DND-41 (cell line): ENCODE results near the gene DTNB.

Experiments used
- ATAC-seq: fragments of 200-7000 bp; cut with Tn5 transposase; 3 replicates; pipeline ENCODE4 v1.9.1; 2021; ENCODE audit warnings: low read depth; ENCODE audit not compliant: insufficient read depth
- DNase-seq: peaks from one replicate; pipeline ENCODE4 v3.0.0-alpha.2; 2020
- H2AFZ ChIP-seq: 2 replicates; pipeline ENCODE4 v1.6.0; 2012; ENCODE audit warnings: low read depth, low read length
- H3K27ac ChIP-seq: 2 replicates; pipeline ENCODE4 v1.5.1; 2012; ENCODE audit warnings: low read length, inconsistent platforms
- H3K27me3 ChIP-seq: fragments of 200-600 bp; sonication (generic); 2 replicates; pipeline ENCODE4 v1.6.0; 2012; ENCODE audit warnings: low read length, mild to moderate bottlenecking, inconsistent platforms; ENCODE audit not compliant: insufficient read depth, poor library complexity
- H3K36me3 ChIP-seq: 2 replicates; pipeline ENCODE4 v1.5.1; 2012; ENCODE audit warnings: low read length, inconsistent platforms; ENCODE audit not compliant: insufficient read depth
- H3K4me1 ChIP-seq: 2 replicates; pipeline ENCODE4 v1.5.1; 2012; ENCODE audit warnings: mild to moderate bottlenecking, low read length; ENCODE audit not compliant: insufficient read depth
- H3K4me2 ChIP-seq: 2 replicates; pipeline ENCODE4 v1.6.0; 2012; ENCODE audit warnings: mild to moderate bottlenecking, moderate library complexity, low read length, inconsistent platforms; ENCODE audit not compliant: insufficient read depth
- H3K4me3 ChIP-seq, 2 experiments: fragments of 200-600 bp in 1 of 2; shearing (Covaris generic) in 1 of 2; 2 replicates each; pipeline ENCODE4 v1.5.1; 2012 to 2016; ENCODE audit warnings: inconsistent platforms in 2 of 2, low read length in 2 of 2, mild to moderate bottlenecking in 2 of 2, low read depth in 1 of 2, moderate library complexity in 1 of 2
- H3K79me2 ChIP-seq: 2 replicates; pipeline ENCODE4 v1.6.0; 2012; ENCODE audit warnings: low read length, inconsistent platforms; ENCODE audit not compliant: insufficient read depth
- H3K9ac ChIP-seq: 2 replicates; pipeline ENCODE4 v1.6.0; 2012; ENCODE audit warnings: low read depth, mild to moderate bottlenecking, inconsistent platforms, low read length, moderate library complexity
- H3K9me3 ChIP-seq: 2 replicates; pipeline ENCODE4 v1.5.1; 2012; ENCODE audit warnings: low read length, moderate library complexity, mild to moderate bottlenecking, inconsistent platforms; ENCODE audit not compliant: insufficient read depth, severe bottlenecking
- H4K20me1 ChIP-seq: 2 replicates; pipeline ENCODE4 v1.6.0; 2012; ENCODE audit warnings: low read length; ENCODE audit not compliant: insufficient read depth
- CTCF ChIP-seq: IDR thresholded peaks from 2 replicates; pipeline ENCODE4 v1.5.1; 2012; ENCODE audit warnings: borderline replicate concordance, low read length, moderate library complexity, mild to moderate bottlenecking; ENCODE audit not compliant: poor library complexity, severe bottlenecking; ENCODE audit errors: extremely low read depth
- EZH2 ChIP-seq: IDR thresholded peaks from 3 replicates; pipeline ENCODE4 v1.6.1; 2012; ENCODE audit warnings: borderline replicate concordance, low read depth, mild to moderate bottlenecking, moderate library complexity, low read length, inconsistent platforms; ENCODE audit not compliant: severe bottlenecking

The DTNB gene

GRCh38 chr2:25437881-25438662, 235.3 kb downstream of the DTNB start:
- H3K4me2 ChIP-seq: no peak overlapping the region
- H3K9me3 ChIP-seq: no peaks in the 10 kb centered on the region
- H3K4me1 ChIP-seq: no peaks in the 10 kb centered on the region
- no peak overlapping the region for H3K27ac ChIP-seq
- H3K9ac ChIP-seq: no peak overlapping the region
- H2AFZ ChIP-seq: no peak overlapping the region
- no peaks in the 10 kb centered on the region for H3K27me3 ChIP-seq
- no peak overlapping the region for H3K4me3 ChIP-seq
- H4K20me1 ChIP-seq: no peaks in the 10 kb centered on the region
- ATAC-seq (no peak), DNase-seq (no peak)
- no peaks in the 10 kb centered on the region for H3K79me2 ChIP-seq
- TF ChIP-seq EZH2: no peak
- TF ChIP-seq CTCF: no peak
- peaks cover 6% of the 10 kb centered on the region; the same call in 1 of the 2 replicates for H3K36me3 ChIP-seq

GRCh38 chr2:25435421-25435820, 238.0 kb downstream of the DTNB start:
- Histone ChIP-seq H3K4me1 (peaks cover 9% of the 10 kb centered on the region), H3K4me3 (no peak overlapping the region), H3K9ac (no peak overlapping the region), H2AFZ (no peak overlapping the region), H3K36me3 (peaks cover 6% of the 10 kb centered on the region; the same call in 1 of the 2 replicates), H3K4me2 (no peak overlapping the region), H3K27me3 (no peaks in the 10 kb centered on the region), H3K79me2 (no peaks in the 10 kb centered on the region), H4K20me1 (no peaks in the 10 kb centered on the region), H3K9me3 (no peaks in the 10 kb centered on the region), H3K27ac (no peak overlapping the region)
- TF ChIP-seq CTCF (no peak), EZH2 (no peak)
- no peak for DNase-seq
- ATAC-seq: no peak

- H3K27me3 ChIP-seq: no peaks in the 10 kb centered on the region
- no peaks in the 10 kb centered on the region for H3K9me3 ChIP-seq
- no peak overlapping the region for H3K9ac ChIP-seq
- H3K4me2 ChIP-seq: no peak overlapping the region
- H3K36me3 ChIP-seq: peaks cover 6% of the 10 kb centered on the region; the same call in 1 of the 2 replicates
- ATAC-seq (peak; percentile 98), DNase-seq (peak; percentile 55)
- no peak overlapping the region for H3K4me3 ChIP-seq
- no peak overlapping the region for H2AFZ ChIP-seq
- no peaks in the 10 kb centered on the region for H4K20me1 ChIP-seq
- no peaks in the 10 kb centered on the region for H3K79me2 ChIP-seq
- H3K27ac ChIP-seq: peak overlapping the region; percentile 41; the same call in 1 of the 2 replicates
- no peak for TF ChIP-seq CTCF
- TF ChIP-seq EZH2: no peak
- peaks cover 9% of the 10 kb centered on the region for H3K4me1 ChIP-seq
Measured at GRCh38 chr2:25431604-25432003, 241.8 kb downstream of the DTNB start.
